Suppressor macrophage treated with lipopolysaccharide for 4 hours (primary cell): Measurements from ENCODE around the gene RNF144B.

ENCODE experiments used
- DNase-seq: peaks from one replicate; pipeline ENCODE4 v3.0.0-alpha.2; 2020

Gene RNF144B

GRCh38 chr6:18491308-18492045 lies 104.3 kb downstream of the RNF144B start:
- DNase-seq = no peak

DNA sequence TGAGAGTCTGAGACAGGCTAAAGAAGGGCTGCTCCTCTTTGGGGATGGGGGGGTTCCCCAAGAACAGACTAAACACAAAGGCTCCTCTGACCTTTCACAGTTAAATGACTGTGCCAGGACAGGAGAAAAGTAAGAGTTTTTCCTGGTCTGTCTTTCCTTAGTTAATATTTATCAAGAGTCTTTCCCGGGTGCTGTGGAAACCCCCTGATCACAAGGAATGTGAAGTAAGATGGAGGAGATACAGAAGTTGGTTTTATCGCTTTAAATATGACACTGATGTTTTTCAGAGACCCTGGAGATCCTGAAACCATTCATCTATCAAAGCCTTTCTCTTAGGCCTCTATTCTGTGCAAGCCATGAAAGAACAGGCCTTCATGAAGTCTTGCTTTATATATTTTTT lies 105.8 kb downstream of the RNF144B start:
- DNase-seq = no peak

GRCh38 chr6:18493382-18493891 lies 106.3 kb downstream of the RNF144B start:
- no peak for DNase-seq

DNA sequence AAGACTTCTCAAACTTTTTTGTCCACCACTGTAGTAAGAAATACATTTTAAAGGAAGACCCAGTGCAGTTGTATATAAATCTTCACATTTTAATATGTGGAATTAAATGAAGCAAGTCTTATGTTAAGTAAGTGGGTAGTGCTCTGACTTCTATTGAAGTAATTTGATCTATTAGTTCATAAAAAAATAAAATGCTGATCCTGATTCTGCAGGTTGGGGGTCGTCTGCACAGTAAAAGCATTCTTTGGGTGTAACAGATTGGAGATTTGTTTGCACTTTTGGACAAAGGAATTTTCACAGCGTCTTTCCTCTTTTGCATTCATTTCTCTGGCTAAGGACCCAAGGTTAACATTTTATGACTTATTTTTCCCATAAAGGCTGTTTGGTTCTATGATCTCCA lies 106.8 kb downstream of the RNF144B start:
- DNase-seq = no peak

GRCh38 chr6:18495236-18495635 lies 108.1 kb downstream of the RNF144B start:
- no peak for DNase-seq

GRCh38 chr6:18496462-18496861 lies 109.3 kb downstream of the RNF144B start:
- DNase-seq = no peak

GRCh38 chr6:18497006-18497405 lies 109.9 kb downstream of the RNF144B start:
- DNase-seq = no peak

GRCh38 chr6:18498408-18498807 lies 111.3 kb downstream of the RNF144B start:
- DNase-seq = no peak

GRCh38 chr6:18500921-18501662 lies 113.9 kb downstream of the RNF144B start:
- DNase-seq = no peak

DNA sequence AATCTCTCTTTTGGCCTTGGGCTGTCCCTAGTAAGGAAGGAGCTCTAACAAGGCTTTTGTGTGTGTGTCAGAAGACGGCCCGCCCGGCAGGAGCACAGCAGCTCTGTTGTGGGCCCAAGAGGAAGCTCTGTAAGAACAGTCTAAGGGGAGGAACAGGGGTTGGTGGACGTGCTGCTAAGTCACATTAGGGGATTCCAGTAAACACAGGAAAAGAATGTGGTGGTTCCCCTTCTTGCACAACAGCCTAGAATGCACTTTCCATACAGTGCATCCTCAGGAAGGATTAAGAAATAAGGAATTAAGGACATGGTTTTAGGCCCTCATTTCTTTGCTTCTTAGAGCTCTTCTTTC lies 114.5 kb downstream of the RNF144B start:
- DNase-seq = peak; percentile 97

DNA sequence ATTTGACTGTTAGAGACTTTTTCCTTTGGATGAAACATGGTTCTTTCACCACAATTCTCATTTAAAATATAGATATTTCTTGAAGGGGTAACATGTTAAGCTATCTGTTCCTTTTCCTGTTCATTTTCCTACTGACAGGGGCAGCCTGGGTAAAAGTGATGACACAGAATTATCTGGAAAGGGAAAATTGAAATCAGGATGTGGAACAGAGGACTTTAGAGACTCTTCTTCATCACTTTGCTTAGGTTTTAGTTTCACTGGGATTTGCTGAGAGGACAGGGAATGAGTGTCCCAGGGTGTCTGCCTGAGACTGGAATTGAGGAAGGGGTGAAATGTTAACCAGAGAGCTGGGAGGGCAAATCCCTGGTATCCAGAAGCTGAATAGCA lies 116.0 kb downstream of the RNF144B start:
- peak; percentile 65 for DNase-seq

- peak; percentile 91 for DNase-seq
Observed at GRCh38 chr6:18503593-18504231, 116.6 kb downstream of the RNF144B start.

DNA sequence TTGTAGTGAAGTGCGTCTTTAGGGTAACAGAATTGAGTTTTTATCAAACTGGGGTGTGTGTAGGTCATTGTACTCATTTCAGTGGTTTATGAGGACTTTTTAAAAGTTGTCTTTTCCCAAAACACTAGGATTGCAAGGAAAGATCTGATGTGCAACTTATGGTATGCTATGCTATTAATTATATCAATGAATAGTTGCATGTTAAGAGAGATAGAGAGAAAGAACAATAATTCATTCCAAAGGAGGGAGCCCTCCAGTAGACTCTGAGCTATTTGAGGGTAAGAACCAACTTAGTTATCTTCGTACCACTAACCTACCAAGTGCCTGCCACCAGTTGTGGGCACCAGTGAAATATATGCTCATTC lies 117.1 kb downstream of the RNF144B start:
- DNase-seq = no peak

- DNase-seq = no peak
Observed at GRCh38 chr6:18506382-18507017, 119.3 kb downstream of the RNF144B start.

DNA sequence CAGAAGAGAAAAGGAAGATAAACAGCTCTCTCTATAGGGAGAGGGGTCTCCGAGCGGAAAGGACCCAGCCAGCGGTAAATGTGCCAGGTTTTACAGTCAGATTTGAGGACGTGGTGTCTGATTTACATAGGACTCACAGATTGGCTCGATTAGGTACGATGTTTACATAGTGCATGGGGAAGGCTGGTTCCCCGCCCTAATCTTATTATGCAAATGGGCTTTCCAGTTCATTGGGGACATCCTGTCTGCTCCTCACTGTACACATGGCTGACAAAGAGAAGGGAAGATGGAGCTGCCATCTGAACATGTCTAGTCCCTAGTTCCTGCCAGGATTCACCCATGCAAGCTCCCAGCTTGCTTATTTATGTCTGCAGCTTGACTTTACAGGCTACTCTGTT lies 119.9 kb downstream of the RNF144B start:
- DNase-seq = no peak

DNA sequence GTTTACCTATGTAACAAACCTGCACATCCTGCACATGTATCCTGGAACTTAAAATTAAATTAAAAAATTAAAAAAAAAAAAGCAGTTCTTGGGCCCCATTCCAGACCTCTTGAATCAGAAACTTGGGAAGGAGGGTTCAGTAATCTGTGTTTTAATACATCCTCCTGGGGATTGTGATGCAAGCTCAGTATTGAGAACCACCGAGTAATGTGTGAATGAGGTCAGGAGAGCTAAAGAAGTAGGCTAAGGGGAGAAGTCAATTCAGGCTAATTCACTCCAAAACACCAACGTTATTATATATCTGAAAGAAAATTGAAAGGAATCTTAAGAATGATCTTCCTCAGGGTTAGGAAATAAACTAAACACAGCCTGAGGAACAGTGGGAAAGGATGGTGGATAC lies 120.4 kb downstream of the RNF144B start:
- no peak for DNase-seq

GRCh38 chr6:18509871-18510643 lies 122.9 kb downstream of the RNF144B start:
- no peak for DNase-seq

DNA sequence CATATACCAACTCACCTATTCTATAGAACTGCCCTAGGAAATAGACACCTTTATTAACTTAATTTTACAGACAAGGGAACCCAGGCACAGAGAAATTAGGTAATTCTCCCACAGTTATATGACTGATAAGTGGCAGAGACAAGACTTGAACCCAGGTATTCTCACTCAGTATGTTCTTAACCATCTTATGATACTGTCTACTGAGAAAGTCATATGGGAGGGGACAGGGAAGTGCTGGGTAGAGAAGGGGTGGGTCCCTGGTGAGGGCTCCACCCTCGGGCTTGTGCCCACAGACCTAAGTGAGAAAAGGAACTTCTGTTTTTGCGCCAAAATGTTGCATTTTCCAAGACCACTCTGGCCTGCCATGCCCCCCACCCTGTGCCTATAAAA lies 123.5 kb downstream of the RNF144B start:
- DNase-seq = no peak

GRCh38 chr6:18511211-18511610 lies 124.1 kb downstream of the RNF144B start:
- DNase-seq = no peak

DNA sequence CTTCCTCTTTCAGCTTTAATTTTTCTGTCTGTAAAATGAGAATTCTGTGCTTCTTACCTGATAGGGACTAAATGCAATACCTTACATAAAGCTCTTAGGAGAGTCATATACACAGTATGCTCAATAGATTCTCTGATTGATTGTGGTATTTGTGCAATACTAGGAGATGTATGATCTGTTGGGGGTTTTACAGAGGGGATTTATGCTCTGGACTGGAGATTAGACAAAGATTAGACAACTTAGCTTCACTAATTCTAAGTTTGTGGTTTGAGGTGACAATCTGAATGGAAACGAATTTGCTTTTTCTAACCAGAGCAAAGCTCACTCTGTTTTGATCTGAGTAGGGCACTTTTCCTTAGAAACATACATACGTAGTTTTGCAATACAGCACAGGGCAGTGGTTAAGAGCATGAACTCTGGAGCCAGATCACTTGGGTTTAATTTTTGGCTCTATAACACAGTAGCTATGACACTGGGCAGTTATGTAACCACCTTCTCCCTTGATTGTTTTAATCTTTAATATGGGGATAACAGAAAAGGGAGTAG lies 126.2 kb downstream of the RNF144B start:
- DNase-seq = no peak

DNA sequence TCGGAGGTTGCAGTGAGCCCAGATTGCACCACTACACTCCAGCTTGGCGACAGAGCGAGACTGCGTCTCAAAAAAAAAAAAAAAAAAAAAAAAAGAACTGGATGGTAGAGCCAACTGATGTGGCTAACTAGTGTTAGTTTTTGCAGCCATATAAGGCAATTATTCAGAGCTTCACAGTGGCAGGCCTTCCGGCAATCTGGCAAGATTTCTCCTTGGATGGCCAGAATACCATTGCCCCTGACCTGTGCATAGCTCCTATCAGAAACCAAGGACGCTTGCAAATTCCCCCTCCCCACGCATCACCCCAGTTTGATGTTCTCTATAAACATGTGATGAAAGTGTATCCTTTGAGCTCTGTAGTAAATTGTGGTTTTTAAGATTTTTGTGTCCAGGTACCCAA lies 127.0 kb downstream of the RNF144B start:
- DNase-seq = no peak

- no peak for DNase-seq
Observed at GRCh38 chr6:18515767-18516166, 128.6 kb downstream of the RNF144B start.
